Caki2 (cell line): ENCODE measurements around the gene PKMYT1. TPM values are rescaled to one million over a fixed set of nuclear protein-coding genes. Genes with fewer than 3 reads are reported as not detected.

Experiments used
- DNase-seq: peaks from one replicate; pipeline ENCODE4 v3.0.0-alpha.2; 2015; ENCODE audit warnings: low read depth
- in situ Hi-C: cut with HindIII; loops from 2 replicates; pipeline ENCODE4 v1.10.0; 2016; ENCODE audit warnings: low sequenced_read_pairs, low pct_unique_long_range_greater_than_20kb, mixed read lengths
- total RNA-seq: library from RNA; depleted of rRNA; stranded (reverse); fragments of >200 nt; shearing (Covaris generic); gene quantifications from 2 replicates; pipeline ENCODE4 v1.2.3, GENCODE V29; 2014; ENCODE audit warnings: low replicate concordance

The PKMYT1 gene
- total RNA-seq, 1 experiment from 2014 or later = 39.1 TPM

- in situ Hi-C loops = no loop called here
- DNase-seq = peak; percentile 98
Observed at GRCh38 chr16:2968738-2969544, 11.3 kb downstream of the PKMYT1 start, which contains the start of gene PAQR4. Gene PAQR4, plus strand, starts transcription at chr16:2969348. Its CDS starts 327 bp downstream, at chr16:2969675.

DNA sequence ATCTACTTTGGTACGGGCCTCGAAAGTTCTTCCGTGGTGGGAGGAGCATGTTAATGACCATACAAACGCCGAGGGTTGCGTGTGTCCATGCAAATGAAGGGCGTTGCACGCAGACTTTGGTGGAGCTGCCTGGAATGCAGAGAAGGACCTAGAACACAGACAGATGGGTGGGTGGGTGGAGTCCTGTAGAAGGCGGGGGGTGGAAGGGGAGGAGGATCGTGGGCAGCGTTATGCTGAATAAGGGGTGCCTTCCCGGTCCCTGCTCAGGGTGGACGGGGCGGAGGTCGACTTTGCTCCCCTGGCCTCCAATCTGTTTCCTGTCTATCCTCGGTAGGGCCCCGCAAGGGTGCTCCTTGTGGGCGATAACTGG lies 11.9 kb downstream of the PKMYT1 start:
- in situ Hi-C loops = no loop called here

GRCh38 chr16:2967721-2968161 lies 12.5 kb downstream of the PKMYT1 start:
- in situ Hi-C loops = no loop called here
- DNase-seq = no peak

More for the DNA sequence above, 11.9 kb downstream of the PKMYT1 start:
- peak; percentile 77 for DNase-seq

- no peak for DNase-seq
- in situ Hi-C loops = no loop called here
Observed at GRCh38 chr16:2967211-2967631, 13.0 kb downstream of the PKMYT1 start.

DNA sequence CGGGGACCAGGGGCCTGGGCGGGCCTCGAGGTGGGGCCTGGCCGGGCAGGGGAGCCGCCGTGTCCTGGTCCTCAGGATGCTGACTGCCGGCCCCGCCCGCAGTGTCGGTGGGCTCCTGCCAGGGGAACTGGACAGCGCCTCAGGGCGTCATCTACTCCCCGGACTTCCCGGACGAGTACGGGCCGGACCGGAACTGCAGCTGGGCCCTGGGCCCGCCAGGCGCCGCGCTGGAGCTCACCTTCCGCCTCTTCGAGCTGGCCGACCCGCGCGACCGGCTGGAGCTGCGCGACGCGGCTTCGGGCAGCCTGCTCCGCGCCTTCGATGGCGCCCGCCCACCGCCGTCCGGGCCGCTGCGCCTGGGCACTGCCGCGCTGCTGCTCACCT lies 13.4 kb downstream of the PKMYT1 start:
- DNase-seq = no peak
- in situ Hi-C loops = no loop called here

GRCh38 chr16:2966043-2966807 lies 14.0 kb downstream of the PKMYT1 start:
- in situ Hi-C loops = no loop called here
- DNase-seq = no peak

DNA sequence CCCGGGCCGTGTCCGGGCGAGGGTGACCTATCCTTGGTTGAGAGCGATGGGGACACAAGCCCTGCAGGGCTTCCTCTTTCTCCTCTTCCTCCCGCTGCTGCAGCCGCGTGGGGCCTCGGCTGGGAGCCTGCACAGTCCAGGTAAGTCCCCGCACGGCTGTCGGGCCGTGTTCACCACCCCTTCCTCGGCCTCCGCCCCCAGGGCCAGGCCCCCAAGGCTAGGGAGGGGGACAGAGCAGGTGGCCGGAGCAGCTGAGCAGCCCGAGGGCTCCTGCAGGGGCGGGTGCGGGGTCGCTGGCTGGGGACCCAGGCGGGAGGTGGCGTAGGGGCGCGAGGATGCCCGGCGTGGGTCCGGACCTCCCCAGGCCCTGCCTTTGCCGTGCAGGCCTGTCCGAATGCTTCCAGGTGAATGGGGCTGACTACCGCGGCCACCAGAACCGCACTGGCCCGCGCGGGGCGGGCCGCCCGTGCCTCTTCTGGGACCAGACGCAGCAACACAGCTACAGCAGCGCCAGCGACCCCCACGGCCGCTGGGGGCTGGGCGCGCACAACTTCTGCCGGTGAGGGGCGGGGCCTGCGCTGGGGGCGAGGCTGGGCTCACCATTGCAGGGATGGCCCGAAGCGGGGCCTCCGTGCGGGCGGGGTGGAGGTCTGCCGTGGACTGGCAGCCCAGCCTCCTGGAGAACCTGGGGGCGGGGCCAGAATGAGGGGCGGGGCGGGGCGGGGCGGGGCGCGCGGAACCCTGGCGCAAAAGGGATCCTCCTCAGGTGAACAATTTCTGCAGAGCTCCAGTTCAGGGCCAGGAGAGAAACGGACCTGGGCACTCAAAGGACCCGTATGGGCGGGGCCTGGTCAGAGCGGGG lies 15.5 kb downstream of the PKMYT1 start:
- in situ Hi-C loops = no loop called here
- DNase-seq = peak; percentile 80

- in situ Hi-C loops = no loop called here
- DNase-seq = peak; percentile 87
Observed at GRCh38 chr16:2963723-2964474, 16.3 kb downstream of the PKMYT1 start, which contains the start of gene KREMEN2. Gene KREMEN2, plus strand, starts transcription at chr16:2964275. Its CDS starts 246 bp downstream, at chr16:2964521.

DNA sequence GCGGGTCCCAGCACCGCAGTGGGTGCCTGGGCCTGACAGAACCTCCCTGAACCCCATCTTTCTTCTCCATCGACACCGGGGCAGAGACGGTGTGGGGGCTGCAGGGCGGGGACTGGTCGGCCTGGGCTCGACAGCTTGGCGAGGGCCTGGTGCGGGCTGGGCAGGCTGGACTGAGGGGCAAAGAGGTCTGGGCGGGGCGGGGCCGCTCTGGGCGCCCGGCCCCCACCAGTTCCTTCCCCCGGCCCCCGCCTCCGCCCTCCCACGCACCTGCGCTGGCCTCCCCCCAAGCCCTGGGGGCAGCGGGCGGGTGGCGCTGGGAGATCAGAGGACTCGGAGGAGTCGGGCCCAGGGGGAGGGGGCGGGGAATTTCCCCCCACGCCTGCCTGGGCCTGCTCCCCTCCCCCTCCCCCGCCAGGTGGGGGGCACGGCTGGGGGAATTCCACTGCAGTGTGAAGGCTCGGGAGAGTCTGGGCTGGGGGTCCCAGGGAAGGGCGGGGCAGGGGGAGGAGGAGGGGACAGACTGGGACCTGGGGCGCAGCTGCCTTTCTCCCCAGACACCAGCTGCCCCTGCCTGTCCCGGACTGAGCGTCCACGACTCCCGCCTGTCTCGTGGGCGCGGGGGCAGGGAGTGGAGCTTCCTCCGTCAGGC lies 17.0 kb downstream of the PKMYT1 start:
- in situ Hi-C loops = no loop called here
- no peak for DNase-seq

GRCh38 chr16:2962334-2963073 lies 17.7 kb downstream of the PKMYT1 start:
- in situ Hi-C loops = no loop called here

DNA sequence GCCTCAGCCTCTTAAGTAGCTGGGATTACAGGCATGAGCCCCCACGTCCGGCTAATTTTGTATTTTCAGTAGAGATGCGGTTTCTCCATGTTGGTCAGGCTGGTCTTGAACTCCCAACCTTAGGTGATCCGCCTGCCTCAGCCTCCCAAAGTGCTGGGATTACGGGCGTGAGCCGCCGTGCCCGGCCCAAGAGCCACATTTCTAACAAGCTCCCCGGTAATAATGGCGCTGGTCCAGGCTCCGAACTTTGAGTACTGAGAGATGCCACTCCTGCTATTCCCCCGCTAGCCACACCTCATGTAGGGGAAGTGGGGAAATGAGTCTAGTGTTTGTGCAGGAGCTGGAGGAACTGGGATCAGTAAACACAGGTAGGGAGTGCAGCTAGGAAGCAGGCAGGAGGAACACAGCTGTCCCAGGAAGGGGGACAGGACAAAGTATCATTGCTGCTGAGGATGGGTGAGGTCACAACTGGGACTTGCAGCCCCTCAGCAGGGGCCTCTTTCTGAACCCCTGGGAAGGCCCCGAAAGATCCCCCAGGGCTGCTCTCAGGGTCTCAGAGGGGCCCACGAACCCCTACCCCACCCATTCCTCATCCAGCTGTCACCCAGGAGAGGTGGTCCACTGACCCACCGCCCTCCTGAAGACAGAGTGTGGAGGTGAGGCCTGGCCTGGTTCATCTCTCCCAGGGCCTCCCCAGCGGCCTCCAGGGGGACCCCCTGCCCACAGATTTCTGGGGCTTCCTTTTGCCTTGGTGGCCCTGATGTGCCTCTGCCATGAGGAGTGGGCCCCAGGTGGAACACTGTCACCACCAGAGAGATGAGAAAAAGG lies 19.8 kb downstream of the PKMYT1 start:
- in situ Hi-C loops = no loop called here
- DNase-seq = no peak

More at GRCh38 chr16:2962334-2963073, 17.7 kb downstream of the PKMYT1 start:
- DNase-seq = no peak

DNA sequence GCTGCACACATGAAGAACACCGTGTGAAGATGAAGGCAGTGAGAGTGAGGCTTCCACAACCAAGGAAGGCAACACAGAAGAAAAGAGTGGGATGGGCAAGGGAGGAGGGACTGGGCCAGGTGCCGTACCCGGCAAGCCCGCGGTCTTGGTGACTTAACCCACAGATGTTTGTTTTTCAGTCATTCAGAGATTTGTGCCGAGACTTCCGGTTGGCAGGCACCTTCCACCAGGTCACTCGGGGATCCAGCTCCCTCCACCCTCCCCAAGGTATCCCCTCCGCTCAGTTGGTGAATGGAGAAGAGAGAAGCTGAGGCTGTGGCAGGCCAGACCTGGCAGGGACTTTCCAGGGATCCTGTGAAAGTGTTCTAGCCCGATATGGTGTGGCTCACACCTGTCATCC lies 21.0 kb downstream of the PKMYT1 start:
- DNase-seq = no peak
- in situ Hi-C loops = no loop called here

GRCh38 chr16:2956579-2956956 lies 23.7 kb downstream of the PKMYT1 start:
- in situ Hi-C loops = no loop called here
- DNase-seq = no peak

DNA sequence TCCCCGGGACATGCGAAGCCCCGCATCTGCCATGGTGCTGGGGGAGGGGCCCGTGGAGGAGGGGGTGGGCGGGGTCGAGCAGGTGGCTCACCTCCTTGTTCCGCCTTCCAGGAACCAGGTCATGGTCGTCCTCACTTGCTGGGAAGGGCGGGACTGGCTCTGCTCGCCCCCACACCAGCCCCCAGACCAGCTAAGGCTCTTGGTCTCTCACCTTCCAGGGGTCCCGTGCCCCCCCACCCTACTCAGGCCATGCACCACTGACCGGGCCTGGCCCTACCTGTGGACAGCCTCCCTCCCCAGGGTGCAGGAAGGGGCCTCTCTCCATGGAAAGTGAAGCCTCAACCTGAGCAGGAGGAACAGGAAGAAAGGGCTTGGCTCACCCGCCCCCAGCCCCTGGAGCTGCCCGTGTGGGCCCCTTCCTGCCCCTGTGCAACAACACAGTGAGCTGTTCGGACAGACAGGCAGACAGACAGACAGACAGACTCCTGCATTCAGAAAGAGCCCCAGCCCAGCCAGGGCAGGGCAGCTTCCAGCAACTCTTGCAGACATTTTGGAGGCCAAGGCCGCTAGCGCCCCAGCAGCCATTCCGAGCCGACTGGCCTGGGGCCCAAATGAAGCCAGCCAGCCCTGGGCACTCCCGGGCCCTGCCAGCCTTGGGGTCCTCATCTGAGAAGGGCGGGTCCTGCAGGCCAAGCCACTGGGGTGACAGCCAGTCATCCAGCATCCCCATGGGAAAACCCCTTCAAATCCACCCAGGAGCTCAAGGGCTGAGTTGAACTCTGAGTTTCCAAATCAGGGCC lies 24.3 kb downstream of the PKMYT1 start:
- in situ Hi-C loops = no loop called here

GRCh38 chr16:2955438-2955778 lies 24.8 kb downstream of the PKMYT1 start:
- DNase-seq = no peak
- in situ Hi-C loops = no loop called here

More for the DNA sequence above, 24.3 kb downstream of the PKMYT1 start:
- no peak for DNase-seq
